ENCODE results near the gene OXER1. TPM values are rescaled to one million over a fixed set of nuclear protein-coding genes. Genes with fewer than 3 reads are reported as not detected.

Gene OXER1
- total and polyA plus RNA-seq, 9 of the 15 experiments (the other 6 are each of a cell fraction or from before 2014, with no cell fraction given), result not detected

DNA sequence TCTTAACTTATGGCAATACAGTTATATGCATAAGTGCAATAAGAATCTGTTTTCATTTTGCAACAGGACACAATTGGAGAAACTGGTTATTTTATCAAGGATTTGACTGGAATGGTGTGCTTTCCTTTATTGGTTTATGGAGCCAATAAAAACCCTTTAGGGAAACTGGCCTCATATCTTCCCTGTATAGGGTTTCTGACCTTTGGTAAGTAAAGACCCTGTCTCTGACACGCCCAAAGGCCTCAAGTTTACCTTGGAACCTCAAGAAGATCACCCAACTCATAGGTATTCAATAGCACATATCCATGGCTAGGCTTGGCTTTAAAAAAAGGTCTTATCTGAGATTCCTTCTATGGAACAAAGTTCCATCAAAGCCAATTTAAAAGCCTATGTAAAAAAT lies 17.2 kb upstream of the OXER1 start:
- Histone ChIP-seq H2AFZ (ENCODE audit: low read depth, low read length) (no peak overlapping the region), H4K20me1 (replicated peaks; ENCODE audit: control insufficient read depth, insufficient read depth, low read length) (no peaks in the 10 kb centered on the region), H3K4me2 (ENCODE audit: insufficient read depth, low read length) (no peak overlapping the region), H3K4me1 (replicated peaks in 1 of 2; ENCODE audit: control insufficient read depth in 2 of 2, insufficient read depth in 2 of 2, low read length in 2 of 2) (no peaks in the 10 kb centered on the region), H3K27ac (ENCODE audit: extremely low read depth, low read depth, low read length) (no peak overlapping the region), H3K9me3 (replicated peaks; ENCODE audit: control insufficient read depth, insufficient read depth, low read depth, low read length) (no peaks in the 10 kb centered on the region), H3K9ac (ENCODE audit: insufficient read depth in 1 of 2, low read depth in 2 of 2, low read length in 2 of 2) (no peak overlapping the region), H3K36me3 (ENCODE audit: control insufficient read depth, insufficient read depth, low read length) (no peaks in the 10 kb centered on the region), H3K27me3 (ENCODE audit: control insufficient read depth in 2 of 2, insufficient read depth in 2 of 2, low read length in 2 of 2) (peaks cover 3 to 17% of the 10 kb centered on the region in 2 experiments; a peak in 4 of 5 replicates), H3K4me3 (no peak overlapping the region), H3K79me2 (ENCODE audit: control insufficient read depth, insufficient read depth, low read length) (no peaks in the 10 kb centered on the region), H3K9me1 (ENCODE audit: control insufficient read depth, insufficient read depth, low read length) (no peaks in the 10 kb centered on the region)
- POLR2A ChIA-PET, result interaction anchor here (0.7 kb wide), 1 partner anchor 88 kb away, joined by 5 read pairs; no protein-coding TSS in a partner anchor
- DNase-seq (ENCODE audit: extremely low read depth in 1 of 4, low spot score in 3 of 4), result no peak
- BruUV-seq (replicated peaks), result no TSS peak
- no peak for FAIRE-seq
- whole genome bisulfite sequencing (ENCODE audit: insufficient coverage, low coverage, missing lambda C conversion rate), result 0% methylated on average over 1 of the region's 1 CpG
- TF ChIP-seq SOX6 (IDR thresholded peaks at IDR 0.05) (no peak), CHCHD3 (CRISPR knock-in tag; IDR thresholded peaks at IDR 0.05) (no peak), ZNF408 (CRISPR knock-in tag; IDR thresholded peaks at IDR 0.05; ENCODE audit: low read depth) (no peak), HNRNPUL1 (IDR thresholded peaks at IDR 0.05; ENCODE audit: low read length) (no peak), ZNF589 (CRISPR knock-in tag; IDR thresholded peaks at IDR 0.05; ENCODE audit: low read depth) (no peak)
- no peak for ATAC-seq
- intact Hi-C loops (cut with micrococcal nuclease), result no loop called here
- CTCF ChIA-PET (ENCODE audit: low intra/inter-chr PET ratio), result no interaction called here
- in situ Hi-C loops (cut with MboI), result loop anchor here (25.0 kb wide), 1 partner anchor 269 kb away; no protein-coding TSS in a partner anchor
